Prostate gland (tissue), 2 donors: ENCODE data around the gene MAD1L1.

Source experiments
- POLR2A ChIP-seq: fragments of 450-650 bp; IDR thresholded peaks from one replicate; pipeline ENCODE4 v1.6.1; 2016; ENCODE audit warnings: antibody characterized with exemption, mild to moderate bottlenecking
- POLR2AphosphoS5 ChIP-seq: sonication (generic); formaldehyde crosslinking; IDR thresholded peaks from one replicate; pipeline ENCODE4 v1.6.1; 2017; ENCODE audit warnings: antibody characterized with exemption
- TF ChIP-seq, protein P1 (sequence below), 4 experiments: fragments of 200-600 bp in 2 of 4; fragments of 450-650 bp in 2 of 4; sonication (generic) in 2 of 4; IDR thresholded peaks; 1 replicate in 3 of 4; 2 replicates in 1 of 4; pipeline ENCODE4 v1.5.1; 2016 to 2019; ENCODE audit warnings: antibody characterized with exemption in 4 of 4, mild to moderate bottlenecking in 2 of 4, moderate library complexity in 2 of 4

DNA sequence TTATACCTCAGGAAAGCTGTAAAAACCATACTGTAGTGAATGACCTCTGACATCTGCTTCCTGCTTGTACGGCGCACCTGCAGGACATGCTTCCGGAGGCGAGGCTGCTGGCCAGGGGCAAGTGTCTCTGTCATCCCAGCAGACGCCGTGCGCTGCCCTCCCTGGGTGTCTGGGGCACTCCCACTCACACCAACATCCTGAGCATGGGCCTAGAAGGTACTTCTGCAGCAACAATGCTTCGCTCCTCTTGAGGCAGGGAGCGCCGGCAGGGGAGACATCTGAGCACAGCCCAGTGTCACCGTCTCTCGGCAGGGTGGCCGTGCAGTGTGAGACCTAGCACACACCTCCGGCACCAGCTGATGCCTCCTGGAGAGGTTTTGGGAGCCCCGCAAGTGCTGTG, 269.2 kb downstream of the MAD1L1 start:
- TF ChIP-seq, protein P1, sequence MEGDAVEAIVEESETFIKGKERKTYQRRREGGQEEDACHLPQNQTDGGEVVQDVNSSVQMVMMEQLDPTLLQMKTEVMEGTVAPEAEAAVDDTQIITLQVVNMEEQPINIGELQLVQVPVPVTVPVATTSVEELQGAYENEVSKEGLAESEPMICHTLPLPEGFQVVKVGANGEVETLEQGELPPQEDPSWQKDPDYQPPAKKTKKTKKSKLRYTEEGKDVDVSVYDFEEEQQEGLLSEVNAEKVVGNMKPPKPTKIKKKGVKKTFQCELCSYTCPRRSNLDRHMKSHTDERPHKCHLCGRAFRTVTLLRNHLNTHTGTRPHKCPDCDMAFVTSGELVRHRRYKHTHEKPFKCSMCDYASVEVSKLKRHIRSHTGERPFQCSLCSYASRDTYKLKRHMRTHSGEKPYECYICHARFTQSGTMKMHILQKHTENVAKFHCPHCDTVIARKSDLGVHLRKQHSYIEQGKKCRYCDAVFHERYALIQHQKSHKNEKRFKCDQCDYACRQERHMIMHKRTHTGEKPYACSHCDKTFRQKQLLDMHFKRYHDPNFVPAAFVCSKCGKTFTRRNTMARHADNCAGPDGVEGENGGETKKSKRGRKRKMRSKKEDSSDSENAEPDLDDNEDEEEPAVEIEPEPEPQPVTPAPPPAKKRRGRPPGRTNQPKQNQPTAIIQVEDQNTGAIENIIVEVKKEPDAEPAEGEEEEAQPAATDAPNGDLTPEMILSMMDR (IDR thresholded peaks at IDR 0.05) = no peak
- no peak for TF ChIP-seq POLR2A
- no peak for TF ChIP-seq POLR2AphosphoS5
